HepG2 (cell line): ENCODE data around the gene ACADS. TPM values are rescaled to one million over a fixed set of nuclear protein-coding genes. Genes with fewer than 3 reads are reported as not detected.

Experiments used
- ATAC-seq: fragments of 200-7000 bp; cut with Tn5 transposase; 3 replicates; pipeline ENCODE4 v1.9.1; 2020; ENCODE audit warnings: mild to moderate bottlenecking, moderate library complexity
- BruUV-seq: library from RNA; stranded (reverse); fragments of 400-500 nt; replicated peaks from 2 replicates; lab custom pipeline; 2021; lab: Mats Ljungman, UMichigan
- CTCF ChIA-PET: fragments of 300-600 bp; formaldehyde crosslinking; extraction: SDS; loops from one replicate; lab custom pipeline; 2021; ENCODE audit warnings: low total read pairs, inconsistent platforms, low intra/inter-chr PET ratio; lab: Yijun Ruan, JAX
- POLR2A ChIA-PET: fragments of 350-600 bp; sonication (Branson Sonifier 250); formaldehyde crosslinking; loops from one replicate; lab custom pipeline; 2020; ENCODE audit warnings: antibody characterized with exemption, inconsistent platforms; lab: Yijun Ruan, JAX
- DNase-seq: peaks from one replicate; pipeline ENCODE4 v3.0.0-alpha.2; 2015; ENCODE audit warnings: low spot score
- FAIRE-seq: peaks from 3 replicates; lab custom pipeline; 2011; peaks lifted over from hg19 to GRCh38; lab: Jason Lieb, UNC
- H2AFZ ChIP-seq: one replicate; pipeline ENCODE4 v1.6.1; 2011; ENCODE audit warnings: low read length, inconsistent platforms
- H3K27ac ChIP-seq: fragments of 300-600 bp; 3 replicates; pipeline ENCODE4 v1.8.0; 2011; ENCODE audit warnings: mixed run types, mild to moderate bottlenecking, mixed read lengths, low read length, inconsistent platforms; ENCODE audit not compliant: insufficient read depth; ENCODE audit errors: extremely low read length
- H3K27me3 ChIP-seq, 2 experiments: fragments of 200-600 bp in 1 of 2; 2 replicates in 1 of 2; 3 replicates in 1 of 2; pipeline versions ENCODE4 v1.6.0 to v1.8.0; 2011; ENCODE audit warnings: low read length in 2 of 2, mild to moderate bottlenecking in 2 of 2, moderate library complexity in 2 of 2, inconsistent platforms in 1 of 2; ENCODE audit not compliant: insufficient read depth in 2 of 2, control insufficient read depth in 1 of 2
- H3K36me3 ChIP-seq, 2 experiments: fragments of 200-600 bp in 1 of 2; replicated peaks in 1 of 2; 2 replicates in 1 of 2; 3 replicates in 1 of 2; pipeline versions ENCODE4 v1.5.1 to v1.8.0; 2011; ENCODE audit warnings: low read length in 2 of 2, inconsistent platforms in 1 of 2; ENCODE audit not compliant: insufficient read depth in 2 of 2, control insufficient read depth in 1 of 2
- H3K4me1 ChIP-seq: 2 replicates; pipeline ENCODE4 v1.5.1; 2012; ENCODE audit warnings: low read length, inconsistent platforms; ENCODE audit not compliant: insufficient read depth
- H3K4me2 ChIP-seq: 2 replicates; pipeline ENCODE4 v1.6.0; 2011; ENCODE audit warnings: low read depth, low read length, inconsistent platforms
- H3K4me3 ChIP-seq, 3 experiments: fragments of 200-600 bp in 1 of 3; sonication (generic), shearing (Covaris generic) in 1 of 3; replicated peaks in 1 of 3; 2 replicates each; pipeline ENCODE4 v1.5.1; 2011 to 2016; ENCODE audit warnings: low read length in 3 of 3, inconsistent platforms in 2 of 3, low read depth in 2 of 3, mild to moderate bottlenecking in 2 of 3, control low read depth in 1 of 3, mixed read lengths in 1 of 3; ENCODE audit not compliant: insufficient read depth in 1 of 3
- H3K79me2 ChIP-seq: one replicate; pipeline ENCODE4 v1.6.1; 2011; ENCODE audit warnings: low read length, inconsistent platforms; ENCODE audit not compliant: insufficient read depth
- H3K9ac ChIP-seq: 2 replicates; pipeline ENCODE4 v1.6.0; 2011; ENCODE audit warnings: mild to moderate bottlenecking, low read depth, low read length, inconsistent platforms; ENCODE audit not compliant: insufficient read depth
- H3K9me3 ChIP-seq: 2 replicates; pipeline ENCODE4 v1.5.1; 2012; ENCODE audit warnings: mild to moderate bottlenecking, low read length
- H4K20me1 ChIP-seq: 2 replicates; pipeline ENCODE4 v1.6.0; 2011; ENCODE audit warnings: inconsistent platforms, mild to moderate bottlenecking, low read length, moderate library complexity; ENCODE audit not compliant: insufficient read depth
- FOSL1 ChIP-seq: sonication (generic); formaldehyde crosslinking; IDR thresholded peaks from 2 replicates; pipeline ENCODE4 v1.9.0; 2021; ENCODE audit warnings: missing genetic modification reagents, borderline replicate concordance
- FOXA1 ChIP-seq, 2 experiments: fragments of 450-650 bp in 1 of 2; sonication (generic) in 1 of 2; formaldehyde crosslinking in 1 of 2; IDR thresholded peaks; 2 replicates each; pipeline versions ENCODE4 v1.4.0 to v1.6.1; 2016 to 2020; ENCODE audit warnings: missing genetic modification reagents in 1 of 2
- JUNB ChIP-seq: sonication (generic); formaldehyde crosslinking; IDR thresholded peaks from 2 replicates; pipeline ENCODE4 v1.8.0; 2022; ENCODE audit warnings: missing genetic modification reagents, mild to moderate bottlenecking, borderline replicate concordance
- KLF15 ChIP-seq: sonication (generic); formaldehyde crosslinking; IDR thresholded peaks from 2 replicates; pipeline ENCODE4 v1.8.1; 2023; ENCODE audit warnings: borderline replicate concordance, mild to moderate bottlenecking, inconsistent platforms, missing genetic modification reagents, mixed read lengths
- NFATC3 ChIP-seq: sonication (generic); formaldehyde crosslinking; IDR thresholded peaks from 2 replicates; pipeline ENCODE4 v1.5.1; 2020; ENCODE audit warnings: mild to moderate bottlenecking, missing genetic modification reagents
- RBM39 ChIP-seq: fragments of 200-400 bp; formaldehyde crosslinking; IDR thresholded peaks from one replicate; pipeline ENCODE4 v1.6.1; 2018; ENCODE audit warnings: antibody characterized with exemption, mild to moderate bottlenecking, low read depth, low read length; ENCODE audit not compliant: poor library complexity, severe bottlenecking
- ZNF138 ChIP-seq: sonication (generic); formaldehyde crosslinking; IDR thresholded peaks from 2 replicates; pipeline ENCODE4 v1.5.0; 2020; ENCODE audit warnings: mild to moderate bottlenecking, low read depth, missing genetic modification reagents
- ZNF333 ChIP-seq: sonication (generic); formaldehyde crosslinking; IDR thresholded peaks from 2 replicates; pipeline ENCODE4 v1.4.0; 2020; ENCODE audit warnings: mild to moderate bottlenecking, missing genetic modification reagents, borderline replicate concordance
- ZNF407 ChIP-seq: sonication (generic); formaldehyde crosslinking; IDR thresholded peaks from one replicate; pipeline ENCODE4 v1.5.1; 2020; ENCODE audit warnings: mild to moderate bottlenecking, missing genetic modification reagents; ENCODE audit errors: not compliant biosample characterization
- ZNF546 ChIP-seq: sonication (generic); formaldehyde crosslinking; conservative IDR thresholded peaks from 2 replicates; pipeline ENCODE4 v1.8.1; 2023; ENCODE audit warnings: mild to moderate bottlenecking, missing genetic modification reagents
- in situ Hi-C: cut with HindIII; loops from 2 replicates; pipeline ENCODE4 v1.10.0; 2017; ENCODE audit warnings: low pct_unique_long_range_greater_than_20kb; ENCODE audit not compliant: extremely low pct_ligation_motif_present
- intact Hi-C: fragments of 100-400 bp; cut with micrococcal nuclease; formaldehyde crosslinking; loops from one replicate; pipeline ENCODE4 v1.10.0; 2022; ENCODE audit not compliant: unreplicated experiment
- polyA plus RNA-seq, 8 experiments: library from polyadenylated mRNA; depleted of rRNA in 3 of 8; stranded (reverse) in 7 of 8; unstranded in 1 of 8; fragments of >200 nt; fragmentation: Illumina TruSeq in 4 of 8; extraction: Trizol in 4 of 8; gene quantifications; 2 replicates each; pipeline versions ENCODE4 v1.2.1 to v1.2.3, GENCODE V29; 2011 to 2016; ENCODE audit warnings: low read depth in 4 of 8, missing spikeins in 1 of 8, mixed read lengths in 1 of 8; ENCODE audit not compliant: insufficient read depth in 1 of 8
- total RNA-seq, 5 experiments: library from RNA; depleted of rRNA; stranded (reverse); fragments of >200 nt; fragmentation: Illumina TruSeq; extraction: Trizol; gene quantifications; 2 replicates each; pipeline ENCODE4 v1.2.3, GENCODE V29; 2016; ENCODE audit warnings: low read depth in 1 of 5

The ACADS gene
- total and polyA plus RNA-seq, 2 of the 13 experiments (the other 11 are each of a cell fraction or from before 2014, with no cell fraction given), result 17.4 to 27.7 TPM

GRCh38 chr12:120751389-120751788 is 25.8 kb downstream of the ACADS start (continued):
- TF ChIP-seq ZNF333 (CRISPR knock-in tag) (no peak), JUNB (no peak), RBM39 (no peak)

- H3K4me2 ChIP-seq, result no peak overlapping the region
- no peak overlapping the region for H3K9ac ChIP-seq
- POLR2A ChIA-PET, result no interaction called here
- H3K79me2 ChIP-seq, result no peaks in the 10 kb centered on the region
- H3K4me1 ChIP-seq, result no peaks in the 10 kb centered on the region
- CTCF ChIA-PET, result no interaction called here
- no peak overlapping the region for H3K4me3 ChIP-seq
- H4K20me1 ChIP-seq, result no peaks in the 10 kb centered on the region
- no peak for ATAC-seq
- no peaks in the 10 kb centered on the region for H3K36me3 ChIP-seq
- no peak overlapping the region for H3K27ac ChIP-seq
- intact Hi-C loops, result no loop called here
- BruUV-seq, result no TSS peak
- TF ChIP-seq ZNF138 (CRISPR knock-in tag), result no peak
- TF ChIP-seq KLF15 (CRISPR knock-in tag), result no peak
- no peak for TF ChIP-seq NFATC3 (CRISPR knock-in tag)
- TF ChIP-seq ZNF407 (CRISPR knock-in tag), result no peak
- no peak for TF ChIP-seq ZNF546 (CRISPR knock-in tag)
- no peak for TF ChIP-seq FOSL1 (CRISPR knock-in tag)
- TF ChIP-seq FOXA1 (IDR thresholded peaks at IDR 0.05), result no peak
- TF ChIP-seq FOXA1 (CRISPR knock-in tag; IDR thresholded peaks at IDR 0.05), result no peak
- in situ Hi-C loops, result no loop called here
- no peak overlapping the region for H2AFZ ChIP-seq
- DNase-seq, result no peak
- no peak for FAIRE-seq
- H3K27me3 ChIP-seq, result no peaks in the 10 kb centered on the region
- peaks cover 7% of the 10 kb centered on the region; the same call in 1 of the 2 replicates for H3K9me3 ChIP-seq
Measured at GRCh38 chr12:120754792-120755191, 29.2 kb downstream of the ACADS start.
